ENCODE measurements around the gene AMER3. TPM values are rescaled to one million over a fixed set of nuclear protein-coding genes. Genes with fewer than 3 reads are reported as not detected.

AMER3 gene
- total RNA-seq, 2 donors from 2014 or later, result 0.33 to 0.78 TPM

GRCh38 chr2:130724455-130724854 lies 30.9 kb upstream of the AMER3 start:
- H3K36me3 ChIP-seq (replicated peaks in 1 of 2; ENCODE audit: insufficient read depth in 1 of 2, low read depth in 2 of 2), result no peaks in the 10 kb centered on the region
- H3K9me3 ChIP-seq, result no peaks in the 10 kb centered on the region
- WGBS, 2 donors, result 80 to 85% methylated on average over 2 of the region's 2 CpGs
- DNase-seq, result no peak
- no peak for TF ChIP-seq POLR2A (IDR thresholded peaks at IDR 0.05)
- TF ChIP-seq CTCF (IDR thresholded peaks at IDR 0.05), result no peak
- ATAC-seq, result no peak
- H3K4me1 ChIP-seq, result peaks cover 25% of the 10 kb centered on the region
- H3K27ac ChIP-seq, result no peak overlapping the region
- no peaks in the 10 kb centered on the region for H3K27me3 ChIP-seq
- H3K4me3 ChIP-seq, result no peak overlapping the region
- intact Hi-C loops (cut with DNase I), result no loop called here

- WGBS, 2 donors, result 8 to 11% methylated on average over 15 to 20 of the region's 20 CpGs
- H3K27ac ChIP-seq, result peak overlapping the region; percentile 74 to 83 (median 80)
- TF ChIP-seq CTCF (IDR thresholded peaks at IDR 0.05) (no peak), POLR2A (IDR thresholded peaks at IDR 0.05) (no peak)
Measured at GRCh38 chr2:130726614-130727180, 28.6 kb upstream of the AMER3 start.

GRCh38 chr2:130727286-130727924 lies 27.9 kb upstream of the AMER3 start:
- WGBS, 2 donors, result 0 to 1% methylated on average over 22 to 48 of the region's 48 CpGs
- peak; percentile 89 for ATAC-seq
- DNase-seq, result peak; percentile 87 to 92 (median 89)
- H3K9me3 ChIP-seq, result no peaks in the 10 kb centered on the region
- H3K36me3 ChIP-seq (replicated peaks in 1 of 2; ENCODE audit: insufficient read depth in 1 of 2, low read depth in 2 of 2), result no peaks in the 10 kb centered on the region
- peak overlapping the region; percentile 74 to 83 (median 80) for H3K27ac ChIP-seq
- intact Hi-C loops (cut with DNase I), result no loop called here
- peaks cover 25% of the 10 kb centered on the region for H3K4me1 ChIP-seq
- peak overlapping the region; percentile 12 to 52 for H3K4me3 ChIP-seq
- peak; percentile 50 to 75 (median 71) for TF ChIP-seq POLR2A (IDR thresholded peaks at IDR 0.05)
- TF ChIP-seq CTCF (IDR thresholded peaks at IDR 0.05), result peak in 2 of 7 experiments; percentile 6 to 13
- H3K27me3 ChIP-seq, result no peaks in the 10 kb centered on the region

More at GRCh38 chr2:130726614-130727180, 28.6 kb upstream of the AMER3 start:
- Histone ChIP-seq H3K4me1 (peaks cover 25% of the 10 kb centered on the region), H3K36me3 (replicated peaks in 1 of 2; ENCODE audit: insufficient read depth in 1 of 2, low read depth in 2 of 2) (no peaks in the 10 kb centered on the region), H3K9me3 (no peaks in the 10 kb centered on the region), H3K27me3 (no peaks in the 10 kb centered on the region), H3K4me3 (peak overlapping the region; percentile 12 to 52)
- no peak for DNase-seq
- no peak for ATAC-seq
- intact Hi-C loops (cut with DNase I), result no loop called here

GRCh38 chr2:130728007-130728454 lies 27.3 kb upstream of the AMER3 start:
- intact Hi-C loops (cut with DNase I), result no loop called here
- WGBS, 2 donors, result 3 to 5% methylated on average over 6 to 12 of the region's 12 CpGs
- no peaks in the 10 kb centered on the region for H3K27me3 ChIP-seq
- no peak overlapping the region for H3K4me3 ChIP-seq
- TF ChIP-seq POLR2A (IDR thresholded peaks at IDR 0.05) (peak in 1 of 3 donors; percentile 8), CTCF (IDR thresholded peaks at IDR 0.05) (no peak)
- ATAC-seq (peak; percentile 88), DNase-seq (peak; percentile 74 to 90 (median 82))
- no peaks in the 10 kb centered on the region for H3K9me3 ChIP-seq
- H3K36me3 ChIP-seq (replicated peaks in 1 of 2; ENCODE audit: insufficient read depth in 1 of 2, low read depth in 2 of 2), result no peaks in the 10 kb centered on the region
- peaks cover 25% of the 10 kb centered on the region for H3K4me1 ChIP-seq
- peak overlapping the region; percentile 74 to 83 (median 80) for H3K27ac ChIP-seq
